Neural cell (in vitro differentiated cells): ENCODE results near the gene VWA7. TPM values are rescaled to one million over a fixed set of nuclear protein-coding genes. Genes with fewer than 3 reads are reported as not detected.
A peak's percentile ranks its signal among the peaks of the same experiment; 100 is the strongest.
"Not testable (repeated sequence)": the region's sequence is repeated elsewhere in the genome, so short reads cannot be mapped to it uniquely, and the experiment has no call there.

ENCODE experiments used
- H2AFZ ChIP-seq: fragments of 200-600, 300-800 bp; sonication (generic), shearing (Covaris generic); 2 replicates; pipeline ENCODE4 v1.6.0; 2014; ENCODE audit warnings: low read depth, mild to moderate bottlenecking, antibody characterized with exemption, low read length, moderate library complexity
- H3F3A ChIP-seq: fragments of 200-600 bp; shearing (Covaris generic); 2 replicates; pipeline ENCODE4 v1.6.1; 2016; ENCODE audit warnings: mild to moderate bottlenecking, moderate library complexity, mixed read lengths, antibody characterized with exemption, low read length; ENCODE audit not compliant: insufficient read depth, poor library complexity, severe bottlenecking
- H3K27ac ChIP-seq: fragments of 200-600, 300-800 bp; sonication (generic), shearing (Covaris generic); 2 replicates; pipeline ENCODE4 v1.5.1; 2014; ENCODE audit warnings: mild to moderate bottlenecking, low read length, moderate library complexity
- H3K27me3 ChIP-seq: fragments of 300-800, 200-600 bp; sonication (generic), shearing (Covaris generic); 2 replicates; pipeline ENCODE4 v1.6.0; 2014; ENCODE audit warnings: mild to moderate bottlenecking, low read depth, low read length, moderate library complexity; ENCODE audit not compliant: insufficient read depth
- H3K36me3 ChIP-seq: fragments of 300-800, 200-600 bp; sonication (generic), shearing (Covaris generic); 2 replicates; pipeline ENCODE4 v1.5.1; 2014; ENCODE audit warnings: mild to moderate bottlenecking, antibody characterized with exemption, low read length, moderate library complexity; ENCODE audit not compliant: insufficient read depth
- H3K4me2 ChIP-seq: fragments of 300-800, 200-600 bp; sonication (generic), shearing (Covaris generic); 2 replicates; pipeline ENCODE4 v1.6.0; 2014; ENCODE audit warnings: mild to moderate bottlenecking, low read length
- H3K4me3 ChIP-seq: fragments of 300-800, 200-600 bp; sonication (generic), shearing (Covaris generic); 2 replicates; pipeline ENCODE4 v1.5.1; 2014; ENCODE audit warnings: mild to moderate bottlenecking, low read length, moderate library complexity
- H3K79me2 ChIP-seq: fragments of 200-600 bp; shearing (Covaris generic); replicated peaks from 2 replicates; pipeline ENCODE4 v1.6.0; 2014; ENCODE audit warnings: mild to moderate bottlenecking, low read length, moderate library complexity; ENCODE audit not compliant: insufficient read depth
- H3K9ac ChIP-seq: fragments of 300-800, 200-600 bp; sonication (generic), shearing (Covaris generic); 2 replicates; pipeline ENCODE4 v1.6.1; 2016; ENCODE audit warnings: mild to moderate bottlenecking, low read length, mixed read lengths
- H3K9me2 ChIP-seq: fragments of 200-600 bp; shearing (Covaris generic); 2 replicates; pipeline ENCODE4 v1.6.1; 2016; ENCODE audit warnings: mild to moderate bottlenecking, low read length, mixed read lengths; ENCODE audit not compliant: insufficient read depth
- H3K9me3 ChIP-seq: fragments of 200-600, 300-800 bp; sonication (generic), shearing (Covaris generic); 2 replicates; pipeline ENCODE4 v1.6.1; 2016; ENCODE audit warnings: mild to moderate bottlenecking, mixed run types, low read length, moderate library complexity, mixed read lengths
- H4K20me1 ChIP-seq: fragments of 200-600 bp; shearing (Covaris generic); 2 replicates; pipeline ENCODE4 v1.6.1; 2016; ENCODE audit warnings: mild to moderate bottlenecking, mixed run types; ENCODE audit not compliant: insufficient read depth
- CTCF ChIP-seq: fragments of 450-650 bp; IDR thresholded peaks from 2 replicates; pipeline ENCODE4 v1.5.1; 2014; ENCODE audit warnings: antibody characterized with exemption, mild to moderate bottlenecking, moderate library complexity; ENCODE audit not compliant: poor library complexity, severe bottlenecking
- EP300 ChIP-seq: fragments of 450-650 bp; conservative IDR thresholded peaks from 2 replicates; pipeline ENCODE4 v1.6.1; 2014; ENCODE audit warnings: antibody characterized with exemption, mild to moderate bottlenecking, moderate library complexity; ENCODE audit not compliant: poor library complexity, severe bottlenecking
- EZH2 ChIP-seq: fragments of 200-600, 300-800 bp; shearing (Covaris generic), sonication (generic); IDR thresholded peaks from 2 replicates; pipeline ENCODE4 v1.6.1; 2014; ENCODE audit warnings: antibody characterized with exemption, low read length, borderline replicate concordance, mild to moderate bottlenecking; ENCODE audit not compliant: insufficient read depth, poor library complexity, severe bottlenecking
- MXI1 ChIP-seq: fragments of 450-650 bp; conservative IDR thresholded peaks from 2 replicates; pipeline ENCODE4 v1.6.1; 2014; ENCODE audit warnings: antibody characterized with exemption, mild to moderate bottlenecking; ENCODE audit not compliant: poor library complexity, severe bottlenecking
- POLR2AphosphoS5 ChIP-seq: IDR thresholded peaks from 2 replicates; pipeline ENCODE4 v1.6.1; 2012
- RAD21 ChIP-seq: fragments of 450-650 bp; conservative IDR thresholded peaks from 2 replicates; pipeline ENCODE4 v1.6.1; 2014; ENCODE audit warnings: antibody characterized with exemption, mild to moderate bottlenecking, moderate library complexity
- REST ChIP-seq: IDR thresholded peaks from 2 replicates; pipeline ENCODE4 v1.6.1; 2012; ENCODE audit warnings: borderline replicate concordance
- SMC3 ChIP-seq: fragments of 450-650 bp; conservative IDR thresholded peaks from 2 replicates; pipeline ENCODE4 v1.6.1; 2014; ENCODE audit warnings: antibody characterized with exemption, mild to moderate bottlenecking, moderate library complexity; ENCODE audit not compliant: poor library complexity
- TAF1 ChIP-seq: IDR thresholded peaks from 2 replicates; pipeline ENCODE4 v1.6.1; 2012; ENCODE audit warnings: low read depth
- polyA plus RNA-seq: library from polyadenylated mRNA; depleted of rRNA; stranded (reverse); fragments of >200 nt; gene quantifications from 2 replicates; pipeline ENCODE4 v1.2.3, GENCODE V29; 2014

The VWA7 gene
- polyA plus RNA-seq, 1 donor from 2014 or later: 5.3 TPM

- Histone ChIP-seq H3F3A (no peaks in the 10 kb centered on the region), H3K4me2 (peak overlapping the region; percentile 77), H4K20me1 (no peaks in the 10 kb centered on the region), H3K9ac (peak overlapping the region; percentile 78), H3K27me3 (no peaks in the 10 kb centered on the region), H3K27ac (peak overlapping the region; percentile 83), H3K36me3 (no peaks in the 10 kb centered on the region), H3K9me3 (no peaks in the 10 kb centered on the region), H3K9me2 (no peaks in the 10 kb centered on the region), H3K79me2 (peaks cover 9% of the 10 kb centered on the region), H3K4me3 (peak overlapping the region; percentile 76), H2AFZ (peak overlapping the region; percentile 70)
- no peak for TF ChIP-seq RAD21
- no peak for TF ChIP-seq EZH2
- no peak for TF ChIP-seq TAF1
- TF ChIP-seq REST: no peak
- TF ChIP-seq POLR2AphosphoS5: no peak
- TF ChIP-seq MXI1: no peak
- no peak for TF ChIP-seq EP300
- TF ChIP-seq CTCF: no peak
- no peak for TF ChIP-seq SMC3
These were observed 28.9 kb upstream of the VWA7 start for GRCh38 chr6:31805939-31806469.

- not testable (repeated sequence) for H3K27me3 ChIP-seq, H3K9ac ChIP-seq, H3K9me3 ChIP-seq, H3F3A ChIP-seq, H3K27ac ChIP-seq, H3K4me2 ChIP-seq, H3K79me2 ChIP-seq, H4K20me1 ChIP-seq, H3K9me2 ChIP-seq, H3K4me3 ChIP-seq, H3K36me3 ChIP-seq, H2AFZ ChIP-seq
These were observed 24.2 kb upstream of the VWA7 start for GRCh38 chr6:31801031-31801927.
